SK-N-SH (cell line): Measurements from ENCODE around the gene NECTIN3. TPM values are rescaled to one million over a fixed set of nuclear protein-coding genes. Genes with fewer than 3 reads are reported as not detected.

Source experiments
- CTCF ChIA-PET: fragments of 300-600, 350-600 bp; formaldehyde crosslinking; extraction: SDS; loops from one replicate; lab custom pipeline; 2021; lab: Yijun Ruan, JAX
- POLR2A ChIA-PET: fragments of 350-600 bp; sonication (Branson Sonifier 250); formaldehyde crosslinking; extraction: SDS; loops from one replicate; lab custom pipeline; 2020; ENCODE audit warnings: antibody characterized with exemption, inconsistent platforms; lab: Yijun Ruan, JAX
- DNase-seq: peaks from one replicate; pipeline ENCODE4 v3.0.0; 2012
- H2AFZ ChIP-seq: fragments of 200-600 bp; sonication (generic); 2 replicates; pipeline ENCODE4 v1.8.1; 2016; ENCODE audit warnings: antibody characterized with exemption, mild to moderate bottlenecking, low read depth
- H3F3A ChIP-seq: fragments of 200-600 bp; sonication (generic); replicated peaks from 2 replicates; pipeline ENCODE3; 2016; ENCODE audit warnings: antibody characterized with exemption, mild to moderate bottlenecking; ENCODE audit not compliant: insufficient read depth
- H3K27ac ChIP-seq, 2 experiments: fragments of 200-500 bp in 1 of 2; fragments of 200-600 bp in 1 of 2; sonication (Bioruptor generic) in 1 of 2; sonication (generic), shearing (Covaris generic) in 1 of 2; 2 replicates each; pipeline versions ENCODE4 v1.5.1 to v1.6.1; 2014 to 2016; ENCODE audit warnings: low read depth in 2 of 2, inconsistent platforms in 1 of 2, low read length in 1 of 2, mild to moderate bottlenecking in 1 of 2, mixed read lengths in 1 of 2
- H3K27me3 ChIP-seq: fragments of 200-600 bp; sonication (generic), shearing (Covaris generic); 2 replicates; pipeline ENCODE4 v1.6.1; 2016; ENCODE audit warnings: mixed run types; ENCODE audit not compliant: insufficient read depth
- H3K36me3 ChIP-seq, 2 experiments: fragments of 200-500 bp in 1 of 2; fragments of 200-600 bp in 1 of 2; sonication (Bioruptor generic) in 1 of 2; sonication (generic) in 1 of 2; replicated peaks in 1 of 2; 2 replicates each; pipeline versions ENCODE3 to v1.5.1; 2014 to 2016; ENCODE audit warnings: low read length in 1 of 2, mild to moderate bottlenecking in 1 of 2; ENCODE audit not compliant: insufficient read depth in 2 of 2, control insufficient read depth in 1 of 2
- H3K4me1 ChIP-seq, 2 experiments: fragments of 200-500 bp in 1 of 2; fragments of 200-600 bp in 1 of 2; sonication (Bioruptor generic) in 1 of 2; sonication (generic), shearing (Covaris generic) in 1 of 2; 2 replicates each; pipeline versions ENCODE4 v1.5.1 to v1.6.1; 2014 to 2016; ENCODE audit warnings: low read depth in 1 of 2, low read length in 1 of 2, mixed run types in 1 of 2; ENCODE audit not compliant: insufficient read depth in 2 of 2, control insufficient read depth in 1 of 2
- H3K4me2 ChIP-seq: fragments of 200-600 bp; sonication (generic), shearing (Covaris generic); 2 replicates; pipeline ENCODE4 v1.6.1; 2017; ENCODE audit warnings: mixed run types
- H3K4me3 ChIP-seq, 2 experiments: fragments of 200-500 bp in 1 of 2; fragments of 200-600 bp in 1 of 2; sonication (Bioruptor generic) in 1 of 2; sonication (generic), shearing (Covaris generic) in 1 of 2; 2 replicates each; pipeline versions ENCODE4 v1.5.1 to v1.8.1; 2014 to 2016; ENCODE audit warnings: low read depth in 2 of 2, inconsistent platforms in 1 of 2, low read length in 1 of 2, mild to moderate bottlenecking in 1 of 2, mixed read lengths in 1 of 2, moderate library complexity in 1 of 2
- H3K79me2 ChIP-seq: fragments of 200-600 bp; sonication (generic); 2 replicates; pipeline ENCODE4 v1.8.1; 2017; ENCODE audit warnings: mild to moderate bottlenecking; ENCODE audit not compliant: insufficient read depth
- H3K9ac ChIP-seq: fragments of 200-600 bp; sonication (generic); 2 replicates; pipeline ENCODE4 v1.6.1; 2017; ENCODE audit warnings: mixed run types
- H3K9me2 ChIP-seq: fragments of 200-600 bp; sonication (generic); 2 replicates; pipeline ENCODE4 v1.6.1; 2017; ENCODE audit warnings: mixed run types
- H3K9me3 ChIP-seq: fragments of 200-600 bp; sonication (generic); 2 replicates; pipeline ENCODE4 v1.6.1; 2017; ENCODE audit warnings: mixed run types, mild to moderate bottlenecking, moderate library complexity
- H4K20me1 ChIP-seq: fragments of 200-600 bp; sonication (generic); 2 replicates; pipeline ENCODE4 v1.6.1; 2017; ENCODE audit warnings: mild to moderate bottlenecking, mixed run types; ENCODE audit not compliant: insufficient read depth
- CHD2 ChIP-seq: fragments of 150-350 bp; IDR thresholded peaks from 2 replicates; pipeline ENCODE4 v1.6.1; 2018; ENCODE audit warnings: low read length; ENCODE audit not compliant: partially characterized antibody
- ELF1 ChIP-seq: IDR thresholded peaks from 2 replicates; pipeline ENCODE4 v1.4.0; 2012
- EP300 ChIP-seq, 2 experiments: IDR thresholded peaks; 2 replicates each; pipeline versions ENCODE4 v1.4.0 to v1.6.1; 2012; ENCODE audit warnings: borderline replicate concordance in 1 of 2, low read depth in 1 of 2, low read length in 1 of 2
- EZH2phosphoT487 ChIP-seq: fragments of 200-600 bp; sonication (generic); IDR thresholded peaks from 2 replicates; pipeline ENCODE4 v1.6.1; 2017; ENCODE audit warnings: low read depth, mixed run types, mild to moderate bottlenecking, antibody characterized with exemption, moderate library complexity, borderline replicate concordance
- FOSL2 ChIP-seq: IDR thresholded peaks from 2 replicates; pipeline ENCODE4 v1.4.0; 2012; ENCODE audit warnings: low read depth, mild to moderate bottlenecking, moderate library complexity, borderline replicate concordance
- FOXJ3 ChIP-seq: sonication (generic); formaldehyde crosslinking; IDR thresholded peaks from 2 replicates; pipeline ENCODE4 v1.5.1; 2020; ENCODE audit warnings: mild to moderate bottlenecking, missing genetic modification reagents
- FOXM1 ChIP-seq: IDR thresholded peaks from 2 replicates; pipeline ENCODE4 v1.4.0; 2012; ENCODE audit warnings: low read depth, mild to moderate bottlenecking
- GABPA ChIP-seq: IDR thresholded peaks from 2 replicates; pipeline ENCODE4 v1.4.0; 2012; ENCODE audit warnings: low read depth, mild to moderate bottlenecking
- GATA2 ChIP-seq: sonication (generic); formaldehyde crosslinking; IDR thresholded peaks from 2 replicates; pipeline ENCODE4 v1.5.0; 2020; ENCODE audit warnings: mild to moderate bottlenecking, missing genetic modification reagents
- JUND ChIP-seq: IDR thresholded peaks from 2 replicates; pipeline ENCODE4 v1.4.0; 2012
- MEF2A ChIP-seq: IDR thresholded peaks from 2 replicates; pipeline ENCODE4 v1.4.0; 2012; ENCODE audit warnings: low read depth, borderline replicate concordance
- MXI1 ChIP-seq: IDR thresholded peaks from 2 replicates; pipeline ENCODE4 v1.6.1; 2012; ENCODE audit warnings: mild to moderate bottlenecking, low read depth, low read length, improper control_type of control experiment
- NFIC ChIP-seq: IDR thresholded peaks from 2 replicates; pipeline ENCODE4 v1.4.0; 2012; ENCODE audit warnings: borderline replicate concordance
- POLR2AphosphoS5 ChIP-seq: IDR thresholded peaks from 2 replicates; pipeline ENCODE4 v1.6.1; 2012; ENCODE audit warnings: low read depth, low read length
- RAD21 ChIP-seq: IDR thresholded peaks from 2 replicates; pipeline ENCODE4 v1.6.1; 2012; ENCODE audit warnings: mild to moderate bottlenecking, low read length
- RFX5 ChIP-seq: IDR thresholded peaks from 2 replicates; pipeline ENCODE4 v1.6.1; 2012; ENCODE audit warnings: mild to moderate bottlenecking, improper control_type of control experiment, low read length
- RXRA ChIP-seq: IDR thresholded peaks from 2 replicates; pipeline ENCODE4 v1.4.0; 2012; ENCODE audit warnings: low read depth, mild to moderate bottlenecking, borderline replicate concordance
- SMC3 ChIP-seq: IDR thresholded peaks from 2 replicates; pipeline ENCODE4 v1.6.1; 2012; ENCODE audit warnings: low read depth, low read length, improper control_type of control experiment
- TCF12 ChIP-seq: IDR thresholded peaks from 2 replicates; pipeline ENCODE4 v1.4.0; 2012
- WGBS: methylation state at CpG from one replicate; pipeline ENCODE4 v1.1.6; 2017; ENCODE audit warnings: low lambda C conversion rate; 5-methylcytosine and 5-hydroxymethylcytosine counted together
- polyA plus RNA-seq, 3 experiments: library from polyadenylated mRNA; depleted of rRNA; stranded (reverse); fragments of >200 nt; gene quantifications; 2 replicates each; pipeline ENCODE4 v1.2.3, GENCODE V29; 2012
- TF ChIP-seq, protein P1 (sequence below): IDR thresholded peaks from 2 replicates; pipeline ENCODE4 v1.4.0; 2012; ENCODE audit warnings: low read depth, borderline replicate concordance
- TF ChIP-seq, protein P2 (sequence below): IDR thresholded peaks from 2 replicates; pipeline ENCODE4 v1.6.1; 2012; ENCODE audit warnings: mild to moderate bottlenecking, low read depth, low read length, moderate library complexity
- TF ChIP-seq, protein P3 (sequence below): fragments of 150-350 bp; IDR thresholded peaks from 2 replicates; pipeline ENCODE4 v1.6.1; 2017; ENCODE audit warnings: antibody characterized with exemption, low read length, low read depth, borderline replicate concordance

Gene NECTIN3
- polyA plus RNA-seq, 1 of the 3 experiments (the other 2 are of a cell fraction): 8.9 TPM

DNA sequence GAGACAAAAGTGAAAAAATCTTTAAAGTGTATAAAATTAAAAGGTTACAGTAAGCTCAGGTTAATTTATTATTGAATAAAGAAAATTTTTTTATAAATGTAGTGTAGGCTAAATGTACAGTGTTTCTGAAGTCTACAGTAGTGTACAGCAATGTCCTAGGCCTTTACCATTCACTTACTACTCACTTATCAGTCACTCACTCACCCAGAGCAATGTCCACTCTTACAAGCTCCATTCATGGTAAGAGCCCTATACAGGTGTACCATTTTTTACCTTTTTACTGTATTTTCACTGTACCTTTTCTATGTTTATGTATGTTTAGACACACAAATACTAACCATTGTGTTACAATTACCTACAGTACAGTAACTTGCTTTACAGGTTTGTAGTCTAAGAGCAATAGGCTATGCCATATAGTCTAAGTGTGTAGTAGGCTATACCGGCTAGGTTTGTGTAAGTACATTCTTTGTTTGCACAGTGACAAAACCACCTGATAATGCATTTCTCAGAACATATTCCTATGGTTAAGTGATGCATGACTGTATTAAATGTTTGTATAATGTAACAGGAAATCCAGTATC lies 38.1 kb upstream of the NECTIN3 start:
- ChIA-PET POLR2A (no interaction called here), CTCF (no interaction called here)
- no peaks in the 10 kb centered on the region for H4K20me1 ChIP-seq
- H3K4me3 ChIP-seq: no peak overlapping the region
- H2AFZ ChIP-seq: no peak overlapping the region
- H3K27me3 ChIP-seq: no peaks in the 10 kb centered on the region
- no peak overlapping the region for H3K9ac ChIP-seq
- H3K9me2 ChIP-seq: no peaks in the 10 kb centered on the region
- TF ChIP-seq RXRA (no peak), JUND (no peak), GABPA (no peak), FOSL2 (no peak), TCF12 (no peak), GATA2 (no peak), SMC3 (no peak)
- TF ChIP-seq, all 33 proteins: peak for 0
- 89% methylated on average over 1 of the region's 1 CpG for WGBS
- no peaks in the 10 kb centered on the region for H3K79me2 ChIP-seq
- no peak for DNase-seq
- H3K9me3 ChIP-seq: 0 out of 2 replicates have a peak, but pooled peaks cover 6% of the 10 kb centered on the region
- H3K27ac ChIP-seq: no peak overlapping the region
- H3K36me3 ChIP-seq: peaks cover 0 to 3% of the 10 kb centered on the region in 2 experiments
- no peaks in the 10 kb centered on the region for H3F3A ChIP-seq
- no peak overlapping the region for H3K4me2 ChIP-seq
- H3K4me1 ChIP-seq: no peaks in the 10 kb centered on the region; a peak in 2 of 4 replicates

DNA sequence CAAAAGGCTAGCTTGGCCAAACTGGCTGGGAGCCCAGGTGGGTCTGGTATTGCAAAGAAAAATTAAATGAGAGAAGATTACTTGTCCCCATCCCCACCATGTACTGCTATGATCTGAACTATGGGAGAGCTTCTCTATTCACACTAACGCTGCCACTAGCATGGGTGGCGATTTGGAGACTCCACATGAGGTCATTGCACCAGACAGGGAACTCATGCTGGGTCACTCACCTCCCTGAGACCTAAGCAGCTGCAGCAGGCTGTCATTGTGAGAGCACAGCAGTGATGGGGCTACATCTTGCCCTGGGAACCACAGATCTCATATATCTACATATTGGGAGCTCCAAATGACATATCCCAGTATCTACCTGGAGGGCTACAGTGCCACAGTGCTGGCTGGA lies 36.3 kb upstream of the NECTIN3 start:
- Histone ChIP-seq H4K20me1 (no peaks in the 10 kb centered on the region), H3F3A (no peaks in the 10 kb centered on the region), H3K9ac (no peak overlapping the region), H3K36me3 (peaks cover 0 to 3% of the 10 kb centered on the region in 2 experiments), H3K4me3 (no peak overlapping the region), H3K9me2 (no peaks in the 10 kb centered on the region), H3K79me2 (no peaks in the 10 kb centered on the region), H3K4me1 (no peaks in the 10 kb centered on the region), H3K27ac (no peak overlapping the region), H3K4me2 (no peak overlapping the region), H3K9me3 (0 out of 2 replicates have a peak, but pooled peaks cover 10% of the 10 kb centered on the region), H3K27me3 (no peaks in the 10 kb centered on the region), H2AFZ (no peak overlapping the region)
- DNase-seq: no peak
- TF ChIP-seq CHD2 (no peak), FOXM1 (no peak), MXI1 (no peak), RFX5 (no peak), GATA2 (no peak), JUND (no peak), SMC3 (no peak), ELF1 (no peak), MEF2A (no peak), EZH2phosphoT487 (no peak), EP300 (IDR thresholded peaks at IDR 0.05; ENCODE audit: borderline replicate concordance in 1 of 2, low read depth in 1 of 2, low read length in 1 of 2) (no peak), FOXJ3 (CRISPR knock-in tag) (no peak), NFIC (no peak), POLR2AphosphoS5 (no peak), GABPA (no peak), RAD21 (no peak)
- TF ChIP-seq, protein P1, sequence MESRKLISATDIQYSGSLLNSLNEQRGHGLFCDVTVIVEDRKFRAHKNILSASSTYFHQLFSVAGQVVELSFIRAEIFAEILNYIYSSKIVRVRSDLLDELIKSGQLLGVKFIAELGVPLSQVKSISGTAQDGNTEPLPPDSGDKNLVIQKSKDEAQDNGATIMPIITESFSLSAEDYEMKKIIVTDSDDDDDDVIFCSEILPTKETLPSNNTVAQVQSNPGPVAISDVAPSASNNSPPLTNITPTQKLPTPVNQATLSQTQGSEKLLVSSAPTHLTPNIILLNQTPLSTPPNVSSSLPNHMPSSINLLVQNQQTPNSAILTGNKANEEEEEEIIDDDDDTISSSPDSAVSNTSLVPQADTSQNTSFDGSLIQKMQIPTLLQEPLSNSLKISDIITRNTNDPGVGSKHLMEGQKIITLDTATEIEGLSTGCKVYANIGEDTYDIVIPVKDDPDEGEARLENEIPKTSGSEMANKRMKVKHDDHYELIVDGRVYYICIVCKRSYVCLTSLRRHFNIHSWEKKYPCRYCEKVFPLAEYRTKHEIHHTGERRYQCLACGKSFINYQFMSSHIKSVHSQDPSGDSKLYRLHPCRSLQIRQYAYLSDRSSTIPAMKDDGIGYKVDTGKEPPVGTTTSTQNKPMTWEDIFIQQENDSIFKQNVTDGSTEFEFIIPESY: no peak
- TF ChIP-seq, protein P2, sequence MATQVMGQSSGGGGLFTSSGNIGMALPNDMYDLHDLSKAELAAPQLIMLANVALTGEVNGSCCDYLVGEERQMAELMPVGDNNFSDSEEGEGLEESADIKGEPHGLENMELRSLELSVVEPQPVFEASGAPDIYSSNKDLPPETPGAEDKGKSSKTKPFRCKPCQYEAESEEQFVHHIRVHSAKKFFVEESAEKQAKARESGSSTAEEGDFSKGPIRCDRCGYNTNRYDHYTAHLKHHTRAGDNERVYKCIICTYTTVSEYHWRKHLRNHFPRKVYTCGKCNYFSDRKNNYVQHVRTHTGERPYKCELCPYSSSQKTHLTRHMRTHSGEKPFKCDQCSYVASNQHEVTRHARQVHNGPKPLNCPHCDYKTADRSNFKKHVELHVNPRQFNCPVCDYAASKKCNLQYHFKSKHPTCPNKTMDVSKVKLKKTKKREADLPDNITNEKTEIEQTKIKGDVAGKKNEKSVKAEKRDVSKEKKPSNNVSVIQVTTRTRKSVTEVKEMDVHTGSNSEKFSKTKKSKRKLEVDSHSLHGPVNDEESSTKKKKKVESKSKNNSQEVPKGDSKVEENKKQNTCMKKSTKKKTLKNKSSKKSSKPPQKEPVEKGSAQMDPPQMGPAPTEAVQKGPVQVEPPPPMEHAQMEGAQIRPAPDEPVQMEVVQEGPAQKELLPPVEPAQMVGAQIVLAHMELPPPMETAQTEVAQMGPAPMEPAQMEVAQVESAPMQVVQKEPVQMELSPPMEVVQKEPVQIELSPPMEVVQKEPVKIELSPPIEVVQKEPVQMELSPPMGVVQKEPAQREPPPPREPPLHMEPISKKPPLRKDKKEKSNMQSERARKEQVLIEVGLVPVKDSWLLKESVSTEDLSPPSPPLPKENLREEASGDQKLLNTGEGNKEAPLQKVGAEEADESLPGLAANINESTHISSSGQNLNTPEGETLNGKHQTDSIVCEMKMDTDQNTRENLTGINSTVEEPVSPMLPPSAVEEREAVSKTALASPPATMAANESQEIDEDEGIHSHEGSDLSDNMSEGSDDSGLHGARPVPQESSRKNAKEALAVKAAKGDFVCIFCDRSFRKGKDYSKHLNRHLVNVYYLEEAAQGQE: no peak
- TF ChIP-seq, protein P3, sequence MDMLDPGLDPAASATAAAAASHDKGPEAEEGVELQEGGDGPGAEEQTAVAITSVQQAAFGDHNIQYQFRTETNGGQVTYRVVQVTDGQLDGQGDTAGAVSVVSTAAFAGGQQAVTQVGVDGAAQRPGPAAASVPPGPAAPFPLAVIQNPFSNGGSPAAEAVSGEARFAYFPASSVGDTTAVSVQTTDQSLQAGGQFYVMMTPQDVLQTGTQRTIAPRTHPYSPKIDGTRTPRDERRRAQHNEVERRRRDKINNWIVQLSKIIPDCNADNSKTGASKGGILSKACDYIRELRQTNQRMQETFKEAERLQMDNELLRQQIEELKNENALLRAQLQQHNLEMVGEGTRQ: no peak
- ChIA-PET POLR2A (no interaction called here), CTCF (no interaction called here)
- 40% methylated on average over 1 of the region's 2 CpGs for WGBS
